ENCODE results near the gene CD209.
"Not testable (repeated sequence)": the region's sequence is repeated elsewhere in the genome, so short reads cannot be mapped to it uniquely, and the experiment has no call there.

The CD209 gene

GRCh38 chr19:7748171-7748570, 837 bp upstream of the CD209 start:
- peaks cover 10% of the 10 kb centered on the region; the same call in 1 of the 2 replicates for H3K4me1 ChIP-seq (ENCODE audit: insufficient read depth, low read length)
- no peaks in the 10 kb centered on the region for H3K27me3 ChIP-seq (ENCODE audit: insufficient read depth, low read length)
- no peak overlapping the region for H3K27ac ChIP-seq (ENCODE audit: low read depth, low read length)

GRCh38 chr19:7746306-7746705, 1.0 kb downstream of the CD209 start:
- peaks cover 10% of the 10 kb centered on the region; the same call in 1 of the 2 replicates for H3K4me1 ChIP-seq (ENCODE audit: insufficient read depth, low read length)
- H3K9me3 ChIP-seq (ENCODE audit: insufficient read depth, low read depth, low read length); H3K27me3 ChIP-seq (ENCODE audit: insufficient read depth, low read length); H3K4me3 ChIP-seq (ENCODE audit: low read length); H3K9ac ChIP-seq (ENCODE audit: low read depth, low read length); H3K36me3 ChIP-seq (ENCODE audit: insufficient read depth, low read length); H3K27ac ChIP-seq (ENCODE audit: low read depth, low read length): not testable (repeated sequence)
- 88% methylated on average over 4 of the region's 4 CpGs for WGBS

More at GRCh38 chr19:7748171-7748570, 837 bp upstream of the CD209 start:
- 87% methylated on average over 1 of the region's 2 CpGs for WGBS
- Histone ChIP-seq H3K4me3 (ENCODE audit: low read length) (no peak overlapping the region), H3K36me3 (ENCODE audit: insufficient read depth, low read length) (no peaks in the 10 kb centered on the region), H3K9me3 (ENCODE audit: insufficient read depth, low read depth, low read length) (0 out of 2 replicates have a peak, but pooled peaks cover 2% of the 10 kb centered on the region), H3K9ac (ENCODE audit: low read depth, low read length) (no peak overlapping the region)

- no peaks in the 10 kb centered on the region for H3K36me3 ChIP-seq (ENCODE audit: insufficient read depth, low read length)
- H3K9me3 ChIP-seq (ENCODE audit: insufficient read depth, low read depth, low read length), result 0 out of 2 replicates have a peak, but pooled peaks cover 2% of the 10 kb centered on the region
- WGBS, result 78% methylated on average over 11 of the region's 12 CpGs
- H3K4me3 ChIP-seq (ENCODE audit: low read length), result no peak overlapping the region
- no peaks in the 10 kb centered on the region; the same call in 1 of the 2 replicates for H3K27me3 ChIP-seq (ENCODE audit: insufficient read depth, low read length)
- no peak overlapping the region for H3K9ac ChIP-seq (ENCODE audit: low read depth, low read length)
- H3K4me1 ChIP-seq (ENCODE audit: insufficient read depth, low read length), result peaks cover 10% of the 10 kb centered on the region; the same call in 1 of the 2 replicates
- no peak overlapping the region for H3K27ac ChIP-seq (ENCODE audit: low read depth, low read length)
Measured at GRCh38 chr19:7744871-7745650, 2.3 kb downstream of the CD209 start.

- Histone ChIP-seq H3K4me3 (ENCODE audit: low read length) (no peak overlapping the region), H3K36me3 (ENCODE audit: insufficient read depth, low read length) (no peaks in the 10 kb centered on the region), H3K27me3 (ENCODE audit: insufficient read depth, low read length) (no peaks in the 10 kb centered on the region; the same call in 1 of the 2 replicates), H3K27ac (ENCODE audit: low read depth, low read length) (no peak overlapping the region), H3K4me1 (ENCODE audit: insufficient read depth, low read length) (peaks cover 10% of the 10 kb centered on the region; the same call in 1 of the 2 replicates), H3K9ac (ENCODE audit: low read depth, low read length) (no peak overlapping the region), H3K9me3 (ENCODE audit: insufficient read depth, low read depth, low read length) (0 out of 2 replicates have a peak, but pooled peaks cover 2% of the 10 kb centered on the region)
- WGBS, result 69% methylated on average over 5 of the region's 5 CpGs
Measured at GRCh38 chr19:7744199-7744786, 3.0 kb downstream of the CD209 start.

GRCh38 chr19:7743425-7743841, 3.9 kb downstream of the CD209 start:
- no peak overlapping the region for H3K27ac ChIP-seq (ENCODE audit: low read depth, low read length)
- WGBS, result 57% methylated on average over 2 of the region's 2 CpGs
- H3K36me3 ChIP-seq (ENCODE audit: insufficient read depth, low read length), result no peaks in the 10 kb centered on the region
- no peak overlapping the region for H3K4me3 ChIP-seq (ENCODE audit: low read length)
- H3K4me1 ChIP-seq (ENCODE audit: insufficient read depth, low read length), result peaks cover 10% of the 10 kb centered on the region; the same call in 1 of the 2 replicates
- no peaks in the 10 kb centered on the region; the same call in 1 of the 2 replicates for H3K27me3 ChIP-seq (ENCODE audit: insufficient read depth, low read length)
- H3K9ac ChIP-seq (ENCODE audit: low read depth, low read length), result no peak overlapping the region
- 0 out of 2 replicates have a peak, but pooled peaks cover 2% of the 10 kb centered on the region for H3K9me3 ChIP-seq (ENCODE audit: insufficient read depth, low read depth, low read length)

- no peaks in the 10 kb centered on the region for H3K9me3 ChIP-seq (ENCODE audit: insufficient read depth, low read depth, low read length)
- no peak overlapping the region for H3K4me3 ChIP-seq (ENCODE audit: low read length)
- WGBS, result 81% methylated on average over 11 of the region's 11 CpGs
- H3K27ac ChIP-seq (ENCODE audit: low read depth, low read length), result no peak overlapping the region
- H3K27me3 ChIP-seq (ENCODE audit: insufficient read depth, low read length), result no peaks in the 10 kb centered on the region; the same call in 1 of the 2 replicates
- no peak overlapping the region for H3K9ac ChIP-seq (ENCODE audit: low read depth, low read length)
- H3K36me3 ChIP-seq (ENCODE audit: insufficient read depth, low read length), result no peaks in the 10 kb centered on the region
- peaks cover 7% of the 10 kb centered on the region; the same call in 1 of the 2 replicates for H3K4me1 ChIP-seq (ENCODE audit: insufficient read depth, low read length)
Measured at GRCh38 chr19:7742991-7743390, 4.3 kb downstream of the CD209 start.

GRCh38 chr19:7742575-7742974, 4.8 kb downstream of the CD209 start:
- Histone ChIP-seq H3K27ac (ENCODE audit: low read depth, low read length) (no peak overlapping the region), H3K36me3 (ENCODE audit: insufficient read depth, low read length) (no peaks in the 10 kb centered on the region), H3K9ac (ENCODE audit: low read depth, low read length) (no peak overlapping the region), H3K4me1 (ENCODE audit: insufficient read depth, low read length) (peaks cover 5% of the 10 kb centered on the region; the same call in 1 of the 2 replicates), H3K4me3 (ENCODE audit: low read length) (no peak overlapping the region), H3K27me3 (ENCODE audit: insufficient read depth, low read length) (no peaks in the 10 kb centered on the region; the same call in 1 of the 2 replicates), H3K9me3 (ENCODE audit: insufficient read depth, low read depth, low read length) (no peaks in the 10 kb centered on the region)
- 82% methylated on average over 1 of the region's 2 CpGs for WGBS

- Histone ChIP-seq H3K9ac (ENCODE audit: low read depth, low read length) (no peak overlapping the region), H3K36me3 (ENCODE audit: insufficient read depth, low read length) (no peaks in the 10 kb centered on the region), H3K4me1 (ENCODE audit: insufficient read depth, low read length) (no peaks in the 10 kb centered on the region), H3K27me3 (ENCODE audit: insufficient read depth, low read length) (peaks cover 6% of the 10 kb centered on the region), H3K9me3 (ENCODE audit: insufficient read depth, low read depth, low read length) (no peaks in the 10 kb centered on the region), H3K4me3 (ENCODE audit: low read length) (no peak overlapping the region), H3K27ac (ENCODE audit: low read depth, low read length) (no peak overlapping the region)
- 89% methylated on average over 6 of the region's 6 CpGs for WGBS
Measured at GRCh38 chr19:7740682-7741054, 6.7 kb downstream of the CD209 start.

GRCh38 chr19:7739801-7740681, 7.3 kb downstream of the CD209 start:
- H3K9me3 ChIP-seq (ENCODE audit: insufficient read depth, low read depth, low read length), result no peaks in the 10 kb centered on the region
- no peaks in the 10 kb centered on the region for H3K36me3 ChIP-seq (ENCODE audit: insufficient read depth, low read length)
- H3K9ac ChIP-seq (ENCODE audit: low read depth, low read length), result no peak overlapping the region
- no peak overlapping the region for H3K4me3 ChIP-seq (ENCODE audit: low read length)
- 84% methylated on average over 19 of the region's 19 CpGs for WGBS
- no peak overlapping the region for H3K27ac ChIP-seq (ENCODE audit: low read depth, low read length)
- no peaks in the 10 kb centered on the region for H3K4me1 ChIP-seq (ENCODE audit: insufficient read depth, low read length)
- H3K27me3 ChIP-seq (ENCODE audit: insufficient read depth, low read length), result peaks cover 12% of the 10 kb centered on the region

GRCh38 chr19:7739211-7739755, 8.1 kb downstream of the CD209 start:
- no peak overlapping the region for H3K9ac ChIP-seq (ENCODE audit: low read depth, low read length)
- H3K27ac ChIP-seq (ENCODE audit: low read depth, low read length), result no peak overlapping the region
- no peaks in the 10 kb centered on the region for H3K9me3 ChIP-seq (ENCODE audit: insufficient read depth, low read depth, low read length)
- H3K4me1 ChIP-seq (ENCODE audit: insufficient read depth, low read length), result no peaks in the 10 kb centered on the region
- H3K27me3 ChIP-seq (ENCODE audit: insufficient read depth, low read length), result peaks cover 19% of the 10 kb centered on the region
- 68% methylated on average over 2 of the region's 2 CpGs for WGBS
- no peaks in the 10 kb centered on the region for H3K36me3 ChIP-seq (ENCODE audit: insufficient read depth, low read length)
- no peak overlapping the region for H3K4me3 ChIP-seq (ENCODE audit: low read length)

Data from HUES64 (cell line).